Ovary (tissue), 3 donors: ENCODE data around the gene MOB3B.

Source experiments
- CTCF ChIP-seq, 3 donors: fragments of 450-650 bp in 2 of 3; fragments of 200-600 bp in 1 of 3; IDR thresholded peaks; one replicate each; pipeline versions ENCODE4 v1.5.1 to v1.8.0; 2016 to 2022; ENCODE audit warnings: antibody characterized with exemption in 3 of 3, mild to moderate bottlenecking in 1 of 3
- EP300 ChIP-seq: sonication (generic); formaldehyde crosslinking; IDR thresholded peaks from one replicate; pipeline ENCODE4 v1.6.1; 2017; ENCODE audit warnings: antibody characterized with exemption
- donor health status: DM: no; HTN: no; CAD: no.

- TF ChIP-seq CTCF (IDR thresholded peaks at IDR 0.05): no peak
- TF ChIP-seq EP300: no peak
Observed at GRCh38 chr9:27372615-27373014, 157.0 kb downstream of the MOB3B start.
